Neural cell (in vitro differentiated cells): Measurements from ENCODE around the gene MYO7B. TPM values are rescaled to one million over a fixed set of nuclear protein-coding genes. Genes with fewer than 3 reads are reported as not detected.

ENCODE experiments used
- H2AFZ ChIP-seq: fragments of 200-600, 300-800 bp; sonication (generic), shearing (Covaris generic); 2 replicates; pipeline ENCODE4 v1.6.0; 2014; ENCODE audit warnings: low read depth, mild to moderate bottlenecking, antibody characterized with exemption, low read length, moderate library complexity
- H3F3A ChIP-seq: fragments of 200-600 bp; shearing (Covaris generic); 2 replicates; pipeline ENCODE4 v1.6.1; 2016; ENCODE audit warnings: mild to moderate bottlenecking, moderate library complexity, mixed read lengths, antibody characterized with exemption, low read length; ENCODE audit not compliant: insufficient read depth, poor library complexity, severe bottlenecking
- H3K27ac ChIP-seq: fragments of 200-600, 300-800 bp; sonication (generic), shearing (Covaris generic); 2 replicates; pipeline ENCODE4 v1.5.1; 2014; ENCODE audit warnings: mild to moderate bottlenecking, low read length, moderate library complexity
- H3K27me3 ChIP-seq: fragments of 300-800, 200-600 bp; sonication (generic), shearing (Covaris generic); 2 replicates; pipeline ENCODE4 v1.6.0; 2014; ENCODE audit warnings: mild to moderate bottlenecking, low read depth, low read length, moderate library complexity; ENCODE audit not compliant: insufficient read depth
- H3K36me3 ChIP-seq: fragments of 300-800, 200-600 bp; sonication (generic), shearing (Covaris generic); 2 replicates; pipeline ENCODE4 v1.5.1; 2014; ENCODE audit warnings: mild to moderate bottlenecking, antibody characterized with exemption, low read length, moderate library complexity; ENCODE audit not compliant: insufficient read depth
- H3K4me2 ChIP-seq: fragments of 300-800, 200-600 bp; sonication (generic), shearing (Covaris generic); 2 replicates; pipeline ENCODE4 v1.6.0; 2014; ENCODE audit warnings: mild to moderate bottlenecking, low read length
- H3K4me3 ChIP-seq: fragments of 300-800, 200-600 bp; sonication (generic), shearing (Covaris generic); 2 replicates; pipeline ENCODE4 v1.5.1; 2014; ENCODE audit warnings: mild to moderate bottlenecking, low read length, moderate library complexity
- H3K79me2 ChIP-seq: fragments of 200-600 bp; shearing (Covaris generic); replicated peaks from 2 replicates; pipeline ENCODE4 v1.6.0; 2014; ENCODE audit warnings: mild to moderate bottlenecking, low read length, moderate library complexity; ENCODE audit not compliant: insufficient read depth
- H3K9ac ChIP-seq: fragments of 300-800, 200-600 bp; sonication (generic), shearing (Covaris generic); 2 replicates; pipeline ENCODE4 v1.6.1; 2016; ENCODE audit warnings: mild to moderate bottlenecking, low read length, mixed read lengths
- H3K9me2 ChIP-seq: fragments of 200-600 bp; shearing (Covaris generic); 2 replicates; pipeline ENCODE4 v1.6.1; 2016; ENCODE audit warnings: mild to moderate bottlenecking, low read length, mixed read lengths; ENCODE audit not compliant: insufficient read depth
- H3K9me3 ChIP-seq: fragments of 200-600, 300-800 bp; sonication (generic), shearing (Covaris generic); 2 replicates; pipeline ENCODE4 v1.6.1; 2016; ENCODE audit warnings: mild to moderate bottlenecking, mixed run types, low read length, moderate library complexity, mixed read lengths
- H4K20me1 ChIP-seq: fragments of 200-600 bp; shearing (Covaris generic); 2 replicates; pipeline ENCODE4 v1.6.1; 2016; ENCODE audit warnings: mild to moderate bottlenecking, mixed run types; ENCODE audit not compliant: insufficient read depth
- CTCF ChIP-seq: fragments of 450-650 bp; IDR thresholded peaks from 2 replicates; pipeline ENCODE4 v1.5.1; 2014; ENCODE audit warnings: antibody characterized with exemption, mild to moderate bottlenecking, moderate library complexity; ENCODE audit not compliant: poor library complexity, severe bottlenecking
- EP300 ChIP-seq: fragments of 450-650 bp; conservative IDR thresholded peaks from 2 replicates; pipeline ENCODE4 v1.6.1; 2014; ENCODE audit warnings: antibody characterized with exemption, mild to moderate bottlenecking, moderate library complexity; ENCODE audit not compliant: poor library complexity, severe bottlenecking
- EZH2 ChIP-seq: fragments of 200-600, 300-800 bp; shearing (Covaris generic), sonication (generic); IDR thresholded peaks from 2 replicates; pipeline ENCODE4 v1.6.1; 2014; ENCODE audit warnings: antibody characterized with exemption, low read length, borderline replicate concordance, mild to moderate bottlenecking; ENCODE audit not compliant: insufficient read depth, poor library complexity, severe bottlenecking
- MXI1 ChIP-seq: fragments of 450-650 bp; conservative IDR thresholded peaks from 2 replicates; pipeline ENCODE4 v1.6.1; 2014; ENCODE audit warnings: antibody characterized with exemption, mild to moderate bottlenecking; ENCODE audit not compliant: poor library complexity, severe bottlenecking
- POLR2AphosphoS5 ChIP-seq: IDR thresholded peaks from 2 replicates; pipeline ENCODE4 v1.6.1; 2012
- RAD21 ChIP-seq: fragments of 450-650 bp; conservative IDR thresholded peaks from 2 replicates; pipeline ENCODE4 v1.6.1; 2014; ENCODE audit warnings: antibody characterized with exemption, mild to moderate bottlenecking, moderate library complexity
- REST ChIP-seq: IDR thresholded peaks from 2 replicates; pipeline ENCODE4 v1.6.1; 2012; ENCODE audit warnings: borderline replicate concordance
- SMC3 ChIP-seq: fragments of 450-650 bp; conservative IDR thresholded peaks from 2 replicates; pipeline ENCODE4 v1.6.1; 2014; ENCODE audit warnings: antibody characterized with exemption, mild to moderate bottlenecking, moderate library complexity; ENCODE audit not compliant: poor library complexity
- TAF1 ChIP-seq: IDR thresholded peaks from 2 replicates; pipeline ENCODE4 v1.6.1; 2012; ENCODE audit warnings: low read depth
- polyA plus RNA-seq: library from polyadenylated mRNA; depleted of rRNA; stranded (reverse); fragments of >200 nt; gene quantifications from 2 replicates; pipeline ENCODE4 v1.2.3, GENCODE V29; 2014

The MYO7B gene
- polyA plus RNA-seq, 1 donor from 2014 or later: 0.16 TPM

- no peak overlapping the region for H3K27ac ChIP-seq
- H3K79me2 ChIP-seq: no peaks in the 10 kb centered on the region
- H3K27me3 ChIP-seq: no peaks in the 10 kb centered on the region
- no peak overlapping the region for H3K4me2 ChIP-seq
- TF ChIP-seq SMC3 (no peak), TAF1 (no peak), CTCF (no peak), EZH2 (no peak), POLR2AphosphoS5 (no peak), EP300 (no peak), REST (no peak), MXI1 (no peak), RAD21 (no peak)
- H3K9me2 ChIP-seq: no peaks in the 10 kb centered on the region
- H3K4me3 ChIP-seq: no peak overlapping the region
- no peaks in the 10 kb centered on the region for H3F3A ChIP-seq
- H3K9ac ChIP-seq: no peak overlapping the region
- H2AFZ ChIP-seq: no peak overlapping the region
- H3K9me3 ChIP-seq: no peaks in the 10 kb centered on the region
- no peaks in the 10 kb centered on the region for H4K20me1 ChIP-seq
- no peaks in the 10 kb centered on the region for H3K36me3 ChIP-seq
Measured at GRCh38 chr2:127560201-127560930, 24.9 kb downstream of the MYO7B start.

- no peak overlapping the region for H3K9ac ChIP-seq
- no peaks in the 10 kb centered on the region for H3K36me3 ChIP-seq
- no peaks in the 10 kb centered on the region for H3K79me2 ChIP-seq
- no peak overlapping the region for H3K4me2 ChIP-seq
- H3K9me2 ChIP-seq: no peaks in the 10 kb centered on the region
- TF ChIP-seq REST (no peak), RAD21 (no peak), MXI1 (no peak), CTCF (no peak), SMC3 (no peak), TAF1 (no peak), EZH2 (no peak)
- H2AFZ ChIP-seq: no peak overlapping the region
- H3K27ac ChIP-seq: no peak overlapping the region
- H3F3A ChIP-seq: no peaks in the 10 kb centered on the region
- H3K9me3 ChIP-seq: no peaks in the 10 kb centered on the region
- no peaks in the 10 kb centered on the region for H3K27me3 ChIP-seq
- H3K4me3 ChIP-seq: no peak overlapping the region
- H4K20me1 ChIP-seq: no peaks in the 10 kb centered on the region
Measured at GRCh38 chr2:127560931-127561280, 25.4 kb downstream of the MYO7B start.
